AG10803 (cell line): ENCODE data around the gene SNX25.
"Not testable (repeated sequence)": the region's sequence is repeated elsewhere in the genome, so short reads cannot be mapped to it uniquely, and the experiment has no call there.

ENCODE experiments used
- DNase-seq: peaks from one replicate; pipeline ENCODE4 v3.0.0; 2010; ENCODE audit warnings: low read depth
- H3K4me3 ChIP-seq: 2 replicates; pipeline ENCODE4 v1.5.1; 2011; ENCODE audit warnings: mild to moderate bottlenecking, low read length, control low read depth
- TF ChIP-seq, protein P1 (sequence below): conservative IDR thresholded peaks from 2 replicates; pipeline ENCODE4 v1.5.1; 2011; ENCODE audit warnings: mild to moderate bottlenecking, low read length, control low read depth, inconsistent platforms

The SNX25 gene

DNA sequence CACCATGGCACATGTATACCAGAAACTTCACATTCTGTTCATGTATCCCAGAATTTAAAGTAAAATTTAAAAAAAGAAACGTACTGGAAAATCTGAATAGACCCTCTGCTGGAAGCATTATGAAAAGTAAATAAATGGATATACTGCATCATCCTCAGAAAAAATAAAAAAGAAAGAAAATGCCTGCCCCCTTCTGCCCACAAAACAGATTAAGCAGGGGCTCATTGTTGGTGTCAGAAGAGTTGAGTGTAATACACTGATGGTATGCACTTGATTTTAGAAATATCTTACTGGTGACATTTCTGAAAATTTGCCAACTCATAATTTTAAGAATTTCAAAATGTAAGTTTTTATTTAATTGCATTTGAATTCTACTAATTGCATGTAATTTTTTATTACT, 108.5 kb downstream of the SNX25 start:
- TF ChIP-seq, protein P1, sequence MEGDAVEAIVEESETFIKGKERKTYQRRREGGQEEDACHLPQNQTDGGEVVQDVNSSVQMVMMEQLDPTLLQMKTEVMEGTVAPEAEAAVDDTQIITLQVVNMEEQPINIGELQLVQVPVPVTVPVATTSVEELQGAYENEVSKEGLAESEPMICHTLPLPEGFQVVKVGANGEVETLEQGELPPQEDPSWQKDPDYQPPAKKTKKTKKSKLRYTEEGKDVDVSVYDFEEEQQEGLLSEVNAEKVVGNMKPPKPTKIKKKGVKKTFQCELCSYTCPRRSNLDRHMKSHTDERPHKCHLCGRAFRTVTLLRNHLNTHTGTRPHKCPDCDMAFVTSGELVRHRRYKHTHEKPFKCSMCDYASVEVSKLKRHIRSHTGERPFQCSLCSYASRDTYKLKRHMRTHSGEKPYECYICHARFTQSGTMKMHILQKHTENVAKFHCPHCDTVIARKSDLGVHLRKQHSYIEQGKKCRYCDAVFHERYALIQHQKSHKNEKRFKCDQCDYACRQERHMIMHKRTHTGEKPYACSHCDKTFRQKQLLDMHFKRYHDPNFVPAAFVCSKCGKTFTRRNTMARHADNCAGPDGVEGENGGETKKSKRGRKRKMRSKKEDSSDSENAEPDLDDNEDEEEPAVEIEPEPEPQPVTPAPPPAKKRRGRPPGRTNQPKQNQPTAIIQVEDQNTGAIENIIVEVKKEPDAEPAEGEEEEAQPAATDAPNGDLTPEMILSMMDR, result no peak
- no peak for DNase-seq
- no peak overlapping the region for H3K4me3 ChIP-seq

DNA sequence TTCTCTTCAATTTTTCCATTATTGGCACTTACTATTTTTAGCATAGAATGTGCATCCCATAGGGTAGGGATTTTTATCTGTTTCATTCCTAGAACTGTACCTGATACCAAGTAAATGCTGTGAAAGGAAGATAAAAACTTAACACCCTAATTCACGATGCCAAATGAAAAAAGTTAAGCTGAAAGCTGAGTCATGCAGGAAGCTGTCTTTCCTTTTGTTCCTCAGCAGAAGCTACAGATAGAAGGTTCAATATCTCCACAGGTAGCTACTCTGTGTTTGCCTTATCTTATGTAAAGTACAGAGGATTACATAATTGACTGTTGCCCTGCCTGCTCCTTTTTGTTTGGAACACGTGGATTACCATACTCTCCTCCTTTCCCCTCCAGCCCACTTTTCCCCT, 109.3 kb downstream of the SNX25 start:
- no peak for DNase-seq
- TF ChIP-seq, protein P1, result no peak
- H3K4me3 ChIP-seq, result no peak overlapping the region

DNA sequence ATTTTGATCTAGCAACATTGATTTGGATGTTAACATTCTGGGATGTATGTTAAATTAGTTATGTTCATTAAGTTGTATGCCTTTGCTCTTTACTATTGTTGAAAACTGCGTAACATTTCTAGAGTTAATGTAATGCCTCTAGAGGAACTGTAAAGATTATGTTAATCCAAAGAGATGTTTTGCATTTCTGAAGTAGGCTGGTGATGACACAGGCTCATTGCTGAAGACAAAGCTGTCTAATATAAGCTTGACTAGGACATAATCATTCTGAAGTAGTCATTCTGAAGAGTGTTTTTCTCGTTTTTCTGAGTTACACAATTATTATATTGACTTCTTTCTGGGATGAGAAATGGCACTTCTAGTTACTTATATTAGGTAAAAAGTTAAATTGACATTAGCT, 113.4 kb downstream of the SNX25 start:
- DNase-seq, result no peak
- TF ChIP-seq, protein P1, result no peak
- no peak overlapping the region for H3K4me3 ChIP-seq

DNA sequence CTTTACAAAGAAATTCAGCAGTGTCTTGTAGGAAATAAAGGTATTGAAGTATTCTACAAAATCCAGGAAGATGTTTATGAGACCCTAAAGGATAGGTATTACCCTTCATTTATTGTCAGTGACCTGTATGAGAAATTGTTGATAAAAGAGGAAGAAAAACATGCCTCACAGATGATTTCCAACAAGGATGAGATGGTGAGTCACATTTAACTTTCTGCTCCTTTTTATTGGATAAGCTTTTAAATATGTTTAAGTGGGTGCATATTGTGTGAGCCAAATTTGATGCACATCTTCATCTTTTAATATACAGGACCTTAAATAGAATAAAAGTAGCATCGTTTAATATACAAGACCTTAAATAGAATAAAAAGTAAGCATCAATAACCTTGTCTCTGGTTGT, 114.2 kb downstream of the SNX25 start:
- no peak for DNase-seq
- TF ChIP-seq, protein P1, result no peak
- no peak overlapping the region for H3K4me3 ChIP-seq

DNA sequence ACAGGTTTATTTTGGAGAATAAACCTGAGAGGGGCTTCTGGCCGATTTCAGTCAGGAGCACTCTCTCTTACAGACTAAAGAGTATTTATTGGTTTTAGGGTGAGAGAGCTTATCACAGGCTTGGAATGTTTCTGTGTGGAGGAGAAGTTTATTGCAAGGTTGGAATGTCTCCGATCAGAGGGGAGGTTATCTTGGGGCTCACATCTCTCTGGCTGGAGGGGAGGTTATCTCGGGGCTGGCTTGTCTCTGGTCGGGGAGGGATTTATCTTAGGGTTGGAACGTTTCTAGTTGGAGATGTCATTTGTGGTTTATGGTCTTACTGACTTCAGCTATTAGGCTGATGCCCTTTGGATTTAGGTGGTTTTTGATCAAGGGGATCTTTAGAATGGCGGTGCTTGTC, 115.0 kb downstream of the SNX25 start:
- H3K4me3 ChIP-seq, DNase-seq: not testable (repeated sequence)

DNA sequence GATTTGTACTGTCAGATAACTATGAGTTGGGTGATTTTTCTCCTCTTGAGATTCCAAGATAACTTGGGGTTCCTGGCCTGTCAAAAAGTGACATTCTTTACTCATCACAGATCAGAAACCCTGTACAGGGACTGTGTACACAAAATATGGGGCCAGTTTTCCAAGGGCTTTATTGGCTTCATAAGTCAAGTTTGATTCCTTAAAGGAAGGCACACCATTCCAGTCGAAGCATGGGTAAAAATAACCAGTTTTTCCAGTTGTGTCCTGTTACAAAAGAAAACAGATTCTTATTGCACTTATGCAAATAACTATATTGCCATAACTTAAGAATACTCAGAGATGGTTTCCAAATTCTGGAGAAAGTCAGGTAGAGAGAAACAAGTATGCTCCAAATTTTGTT, 116.3 kb downstream of the SNX25 start:
- DNase-seq, H3K4me3 ChIP-seq: not testable (repeated sequence)

DNA sequence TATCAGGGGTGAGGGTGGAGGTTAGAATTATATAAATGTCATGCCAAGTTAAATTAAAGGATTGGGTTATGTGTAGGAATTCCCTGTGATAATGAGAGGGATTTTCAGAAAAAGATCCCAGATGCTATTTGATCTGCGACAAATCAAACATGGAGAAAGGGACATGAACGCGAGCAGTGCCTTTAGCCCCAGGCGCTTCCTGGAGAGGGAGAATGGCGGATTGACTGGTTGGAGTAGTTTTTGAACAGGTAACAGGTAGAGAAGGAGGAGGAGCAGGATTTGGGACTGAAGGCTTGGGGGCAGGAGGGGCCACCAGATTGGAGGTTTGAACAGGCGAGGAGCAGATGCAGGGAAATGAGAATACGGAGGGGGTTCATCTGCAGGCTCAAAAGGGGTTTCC, 119.2 kb downstream of the SNX25 start:
- no peak for DNase-seq
- TF ChIP-seq, protein P1, result no peak
- H3K4me3 ChIP-seq, result no peak overlapping the region

DNA sequence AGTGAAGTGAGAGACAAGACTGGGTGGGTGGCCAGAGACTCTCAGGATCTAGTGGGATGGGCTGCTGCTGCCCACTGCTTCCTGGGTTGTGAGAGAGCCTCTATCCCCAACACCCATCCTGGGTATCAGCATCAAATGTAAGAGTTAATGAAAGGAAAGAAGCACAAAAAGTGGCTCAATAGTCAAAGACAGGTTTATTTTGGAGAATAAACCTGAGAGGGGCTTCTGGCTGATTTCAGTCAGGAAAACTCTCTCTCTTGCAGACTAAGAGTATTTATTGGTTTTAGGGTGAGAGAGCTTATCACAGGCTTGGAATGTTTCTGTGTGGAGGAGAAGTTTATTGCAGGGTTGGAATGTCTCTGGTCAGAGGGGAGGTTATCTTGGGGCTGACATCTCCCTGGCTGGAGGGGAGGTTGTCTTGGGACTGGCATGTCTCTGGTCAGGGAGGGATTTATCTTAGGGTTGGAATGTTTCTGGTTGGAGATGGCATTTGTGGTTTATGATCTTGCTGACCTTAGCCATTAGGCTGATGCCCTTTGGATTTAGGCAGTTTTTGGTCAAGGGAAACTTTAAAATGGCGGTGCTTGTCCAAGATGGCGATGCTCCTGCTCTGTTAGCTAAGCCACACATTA, 120.6 kb downstream of the SNX25 start:
- DNase-seq, H3K4me3 ChIP-seq: not testable (repeated sequence)

DNA sequence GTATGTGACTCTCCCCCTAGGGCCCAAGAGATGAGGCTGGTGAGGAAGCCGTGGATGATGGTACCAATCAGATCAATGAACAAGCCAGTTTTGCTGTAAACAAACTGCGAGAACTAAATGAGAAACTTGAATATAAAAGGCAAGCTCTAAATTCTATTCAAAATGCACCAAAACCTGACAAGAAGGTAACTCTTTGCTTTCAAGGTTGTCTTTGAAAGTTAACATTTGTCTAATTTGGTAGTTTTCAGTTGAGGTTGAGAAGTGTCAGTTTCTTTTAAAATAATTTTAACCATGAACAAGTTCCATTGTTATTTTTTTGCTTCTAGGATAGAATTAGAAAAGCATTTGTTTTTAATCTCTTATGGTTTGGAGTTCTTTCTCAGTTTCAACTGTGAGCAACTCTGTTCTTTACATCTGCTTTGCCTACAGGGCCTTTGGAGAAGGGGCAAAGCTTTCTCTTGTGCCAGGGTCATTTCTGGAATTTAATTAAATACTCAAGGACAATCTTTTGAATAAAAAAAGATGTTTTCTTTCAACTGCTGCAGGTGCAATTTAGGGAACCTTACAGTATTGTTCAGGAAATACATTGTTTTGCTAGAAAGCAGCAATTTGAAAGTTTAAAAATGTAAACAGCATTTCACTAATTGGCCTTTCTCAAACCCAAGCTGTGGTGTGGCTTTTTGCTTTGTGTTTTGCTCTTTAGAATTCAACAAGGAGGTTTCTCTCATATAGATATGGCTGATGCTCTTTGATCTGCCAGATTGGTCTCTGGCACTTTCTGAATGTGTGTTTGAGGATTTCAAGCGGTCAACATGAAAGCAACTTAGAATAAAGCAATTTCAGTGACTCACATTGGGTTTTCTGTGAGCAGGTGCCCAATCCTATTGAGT, 123.4 kb downstream of the SNX25 start:
- TF ChIP-seq, protein P1, result no peak
- no peak for DNase-seq
- no peak overlapping the region for H3K4me3 ChIP-seq
